MM.1S (cell line): ENCODE data around the gene SEMA4C.

Experiments
- CTCF ChIP-seq: fragments of 300-600 bp; sonication (generic); IDR thresholded peaks from 2 replicates; pipeline ENCODE4 v1.5.1; 2016; ENCODE audit warnings: antibody characterized with exemption, low read length, mixed read lengths
- EZH2 ChIP-seq: fragments of 300-600 bp; sonication (generic); optimal IDR thresholded peaks from 2 replicates; pipeline ENCODE3; 2017; ENCODE audit warnings: low read depth, mild to moderate bottlenecking, antibody characterized with exemption, low read length, mixed read lengths

- TF ChIP-seq EZH2 (no peak), CTCF (no peak)
These were observed 58.0 kb downstream of the SEMA4C start for GRCh38 chr2:96811917-96812316.
